Measurements from ENCODE around the gene RAET1L. TPM values are rescaled to one million over a fixed set of nuclear protein-coding genes. Genes with fewer than 3 reads are reported as not detected.
"Not testable (repeated sequence)": the region's sequence is repeated elsewhere in the genome, so short reads cannot be mapped to it uniquely, and the experiment has no call there.

The RAET1L gene
- polyA plus RNA-seq, 4 donors = not detected

- Histone ChIP-seq H3K27me3 (ENCODE audit: control insufficient read depth in 3 of 3, insufficient read depth in 3 of 3, low read length in 3 of 3) (peaks cover 0 to 68% (median 8%) of the 10 kb centered on the region in 3 donors), H3K4me1 (ENCODE audit: control insufficient read depth in 3 of 3, insufficient read depth in 2 of 3, low read depth in 1 of 3, low read length in 2 of 3) (peaks cover 0 to 2% (median 0%) of the 10 kb centered on the region in 3 donors), H3K4me3 (ENCODE audit: low read depth in 1 of 3, low read length in 3 of 3) (peak overlapping the region in 2 of 3 donors; percentile 52), H3K36me3 (ENCODE audit: control insufficient read depth in 3 of 3, insufficient read depth in 2 of 3, low read depth in 1 of 3, low read length in 3 of 3) (no peaks in the 10 kb centered on the region), H3K27ac (ENCODE audit: low read depth in 1 of 3, low read length in 2 of 3) (no peak overlapping the region), H3K9me3 (ENCODE audit: control insufficient read depth in 2 of 2, insufficient read depth in 1 of 2, low read depth in 1 of 2, low read length in 1 of 2) (peaks cover 0 to 4% of the 10 kb centered on the region in 2 donors)
- WGBS, 3 donors = 68 to 77% (median 74%) methylated on average over 14 of the region's 14 CpGs
- no peak for DNase-seq
- no peak for FAIRE-seq
These were observed 19.3 kb downstream of the RAET1L start for GRCh38 chr6:150005761-150006651.

DNA sequence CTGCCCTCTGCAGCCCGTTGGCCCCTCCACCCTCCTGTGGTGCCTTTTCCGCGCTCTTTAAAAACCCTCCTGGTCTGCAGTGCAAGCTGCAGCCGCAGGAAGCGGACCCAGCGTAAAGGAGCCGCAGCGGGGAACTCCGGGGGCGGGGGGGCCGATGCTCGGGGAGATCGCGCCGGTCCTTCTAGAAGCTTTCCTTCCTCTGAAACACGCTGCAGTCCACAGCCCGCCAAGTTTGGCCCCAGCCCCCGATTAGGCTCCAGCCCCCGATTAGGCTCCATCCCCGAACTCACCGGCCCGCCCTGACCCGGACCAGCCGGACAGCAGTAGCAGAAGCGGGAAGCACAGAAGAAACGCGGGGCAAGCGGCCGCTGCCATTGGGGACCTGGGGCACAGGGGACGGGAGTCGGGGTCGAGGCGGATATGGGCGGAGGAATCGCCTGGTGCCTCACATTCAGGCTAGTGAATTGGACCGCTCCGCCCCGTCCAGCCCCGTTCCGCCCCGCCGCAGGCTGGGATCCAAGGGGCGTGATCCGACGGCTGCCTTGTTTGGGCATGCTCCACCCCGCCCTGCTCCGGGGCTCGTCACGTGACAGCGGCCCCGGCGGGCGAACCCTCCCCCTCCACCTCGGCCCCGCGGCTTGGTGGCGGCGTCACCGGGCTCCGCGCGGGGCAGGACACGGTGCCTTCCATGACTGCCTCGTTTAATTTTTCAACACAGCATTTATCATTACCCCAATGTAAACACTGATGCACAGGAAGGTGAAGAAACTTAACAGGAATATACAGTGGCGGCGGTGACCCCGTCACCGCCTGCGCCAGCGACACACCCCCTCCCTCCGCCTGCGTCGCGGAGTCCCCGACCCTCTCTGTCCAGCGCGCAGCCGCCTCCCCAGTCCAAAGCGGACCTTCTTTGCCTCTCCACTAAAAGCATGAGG lies 20.3 kb downstream of the RAET1L start:
- FAIRE-seq = no peak
- peak; percentile 89 to 94 for DNase-seq
- H3K27me3 ChIP-seq (ENCODE audit: control insufficient read depth in 3 of 3, insufficient read depth in 3 of 3, low read length in 3 of 3) = peaks cover 0 to 61% (median 8%) of the 10 kb centered on the region in 3 donors
- peak overlapping the region; percentile 46 to 52 (median 52) for H3K4me3 ChIP-seq (ENCODE audit: low read depth in 1 of 3, low read length in 3 of 3)
- no peaks in the 10 kb centered on the region for H3K36me3 ChIP-seq (ENCODE audit: control insufficient read depth in 3 of 3, insufficient read depth in 2 of 3, low read depth in 1 of 3, low read length in 3 of 3)
- H3K9me3 ChIP-seq (ENCODE audit: control insufficient read depth in 2 of 2, insufficient read depth in 1 of 2, low read depth in 1 of 2, low read length in 1 of 2) = peaks cover 0 to 4% of the 10 kb centered on the region in 2 donors
- WGBS, 3 donors = 0 to 1% (median 1%) methylated on average over 72 to 79 of the region's 79 CpGs
- H3K27ac ChIP-seq (ENCODE audit: low read depth in 1 of 3, low read length in 2 of 3) = no peak overlapping the region
- H3K4me1 ChIP-seq (ENCODE audit: control insufficient read depth in 3 of 3, insufficient read depth in 2 of 3, low read depth in 1 of 3, low read length in 2 of 3) = peaks cover 0 to 2% (median 0%) of the 10 kb centered on the region in 3 donors

DNA sequence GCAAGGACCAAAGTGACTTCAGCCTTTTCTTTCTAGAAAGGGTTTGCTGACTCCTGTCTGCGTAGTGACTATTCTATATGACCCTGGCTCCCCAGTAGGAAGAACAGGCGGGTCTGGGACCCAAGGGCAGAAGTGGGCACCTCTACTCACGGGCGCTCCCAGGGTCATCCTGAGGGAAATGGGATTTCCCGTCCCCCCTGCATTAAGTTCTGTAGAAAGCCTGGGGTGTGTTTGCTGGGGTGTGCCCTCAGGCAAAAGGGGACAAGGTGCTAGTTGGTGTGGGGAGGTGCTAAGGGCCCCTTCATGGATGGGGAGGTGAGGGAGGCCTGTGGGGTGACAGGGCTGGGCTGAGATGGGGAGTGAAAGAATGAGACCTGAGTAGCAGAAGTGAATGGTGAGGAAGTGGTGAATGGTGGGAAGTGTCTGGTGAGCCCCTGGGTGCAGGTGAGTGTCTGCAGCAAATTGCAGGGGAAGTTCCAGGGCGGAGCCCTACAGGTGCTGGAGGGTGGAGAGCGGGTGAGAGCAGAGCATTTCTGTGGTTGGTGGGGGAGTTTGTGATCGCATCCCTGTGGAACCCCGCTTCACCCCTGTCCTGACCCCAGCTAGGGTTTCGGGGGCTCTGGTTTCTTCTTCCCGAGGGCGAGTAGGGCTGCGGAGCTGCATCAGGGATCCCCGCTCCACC lies 21.1 kb downstream of the RAET1L start:
- Histone ChIP-seq H3K27me3 (ENCODE audit: control insufficient read depth in 3 of 3, insufficient read depth in 3 of 3, low read length in 3 of 3) (peaks cover 0 to 57% (median 8%) of the 10 kb centered on the region in 3 donors), H3K9me3 (ENCODE audit: control insufficient read depth in 2 of 2, insufficient read depth in 1 of 2, low read depth in 1 of 2, low read length in 1 of 2) (peaks cover 0 to 4% of the 10 kb centered on the region in 2 donors), H3K4me1 (ENCODE audit: control insufficient read depth in 3 of 3, insufficient read depth in 2 of 3, low read depth in 1 of 3, low read length in 2 of 3) (peaks cover 0 to 2% (median 0%) of the 10 kb centered on the region in 3 donors), H3K4me3 (ENCODE audit: low read depth in 1 of 3, low read length in 3 of 3) (peak overlapping the region; percentile 46 to 52 (median 52)), H3K27ac (ENCODE audit: low read depth in 1 of 3, low read length in 2 of 3) (no peak overlapping the region), H3K36me3 (ENCODE audit: control insufficient read depth in 3 of 3, insufficient read depth in 2 of 3, low read depth in 1 of 3, low read length in 3 of 3) (no peaks in the 10 kb centered on the region)
- FAIRE-seq (no peak), DNase-seq (peak in 1 of 2 donors; percentile 13)
- 35 to 41% (median 36%) methylated on average over 11 to 14 of the region's 14 CpGs for WGBS, 3 donors

GRCh38 chr6:150003599-150003998 lies 21.7 kb downstream of the RAET1L start:
- H3K4me3 ChIP-seq (ENCODE audit: low read depth in 1 of 3, low read length in 3 of 3); H3K4me1 ChIP-seq (ENCODE audit: control insufficient read depth in 3 of 3, insufficient read depth in 2 of 3, low read depth in 1 of 3, low read length in 2 of 3); H3K27ac ChIP-seq (ENCODE audit: low read depth in 1 of 3, low read length in 2 of 3); H3K9me3 ChIP-seq (ENCODE audit: control insufficient read depth in 2 of 2, insufficient read depth in 1 of 2, low read depth in 1 of 2, low read length in 1 of 2); H3K36me3 ChIP-seq (ENCODE audit: control insufficient read depth in 3 of 3, insufficient read depth in 2 of 3, low read depth in 1 of 3, low read length in 3 of 3); FAIRE-seq; DNase-seq: not testable (repeated sequence)
- WGBS, 3 donors = 74 to 87% (median 77%) methylated on average over 3 of the region's 3 CpGs
- peaks cover 0 to 55% (median 7%) of the 10 kb centered on the region in 3 donors for H3K27me3 ChIP-seq (ENCODE audit: control insufficient read depth in 3 of 3, insufficient read depth in 3 of 3, low read length in 3 of 3)

DNA sequence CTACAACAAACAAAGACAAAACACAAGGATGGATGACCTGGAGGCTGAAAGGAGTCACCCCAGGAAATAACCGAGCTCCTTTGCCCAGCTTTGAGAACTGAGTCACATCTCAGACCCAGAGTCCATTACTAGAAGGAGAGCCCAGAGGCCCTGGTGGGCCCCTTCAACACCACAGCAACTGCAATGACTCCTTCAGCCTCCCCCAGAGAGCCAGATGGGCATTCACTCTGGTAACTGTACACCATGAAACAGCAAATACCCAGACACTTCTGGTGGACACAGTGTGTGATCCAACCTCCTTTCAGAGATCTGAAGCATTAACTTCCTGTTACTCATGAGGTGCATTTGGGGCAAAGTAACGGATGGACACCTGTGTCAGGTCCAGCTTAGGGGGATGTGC lies 22.6 kb downstream of the RAET1L start:
- H3K36me3 ChIP-seq (ENCODE audit: control insufficient read depth in 3 of 3, insufficient read depth in 2 of 3, low read depth in 1 of 3, low read length in 3 of 3) = no peaks in the 10 kb centered on the region
- peaks cover 0 to 2% (median 0%) of the 10 kb centered on the region in 3 donors for H3K4me1 ChIP-seq (ENCODE audit: control insufficient read depth in 3 of 3, insufficient read depth in 2 of 3, low read depth in 1 of 3, low read length in 2 of 3)
- no peak overlapping the region for H3K27ac ChIP-seq (ENCODE audit: low read depth in 1 of 3, low read length in 2 of 3)
- FAIRE-seq = no peak
- H3K9me3 ChIP-seq (ENCODE audit: control insufficient read depth in 2 of 2, insufficient read depth in 1 of 2, low read depth in 1 of 2, low read length in 1 of 2) = peaks cover 0 to 4% of the 10 kb centered on the region in 2 donors
- DNase-seq = no peak
- no peak overlapping the region for H3K4me3 ChIP-seq (ENCODE audit: low read depth in 1 of 3, low read length in 3 of 3)
- WGBS, 3 donors = 94 to 100% (median 95%) methylated on average over 2 of the region's 2 CpGs
- H3K27me3 ChIP-seq (ENCODE audit: control insufficient read depth in 3 of 3, insufficient read depth in 3 of 3, low read length in 3 of 3) = peaks cover 0 to 50% (median 5%) of the 10 kb centered on the region in 3 donors

DNA sequence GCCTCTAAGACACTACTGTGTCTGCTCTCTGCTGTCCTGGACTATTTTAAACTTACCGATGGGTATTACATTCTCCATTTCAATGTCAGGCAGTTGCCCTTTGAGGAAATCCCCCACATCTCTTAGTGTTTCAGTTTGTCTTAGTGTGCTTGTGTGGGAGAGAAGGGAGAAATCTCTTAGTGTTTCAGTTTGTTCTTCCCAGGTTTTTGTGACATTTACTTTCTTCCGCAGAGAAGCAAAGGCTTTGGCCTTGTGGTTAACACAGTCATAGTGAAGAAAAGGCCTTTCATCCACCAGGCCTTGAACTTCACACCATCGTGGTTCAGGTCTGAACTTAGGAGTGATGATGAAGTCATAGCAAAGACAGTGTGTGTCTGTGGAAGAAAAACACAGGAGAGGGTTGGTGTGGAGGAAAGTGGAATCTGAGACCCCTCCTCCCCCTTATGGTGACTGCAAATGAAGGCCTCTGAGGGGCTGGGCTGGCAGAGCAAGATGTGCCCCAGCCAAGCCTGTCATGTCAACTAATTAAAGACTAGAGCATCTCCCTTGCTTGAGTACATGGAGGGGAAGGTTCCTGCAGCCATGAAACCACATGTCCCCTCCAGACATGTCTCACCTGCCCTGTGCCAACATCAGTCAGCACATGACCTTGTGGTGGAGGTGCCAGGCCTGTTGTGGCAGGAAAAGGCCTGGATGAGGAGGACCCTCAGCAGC lies 23.9 kb downstream of the RAET1L start:
- DNase-seq = no peak
- Histone ChIP-seq H3K36me3 (ENCODE audit: control insufficient read depth in 3 of 3, insufficient read depth in 2 of 3, low read depth in 1 of 3, low read length in 3 of 3) (no peaks in the 10 kb centered on the region), H3K9me3 (ENCODE audit: control insufficient read depth in 2 of 2, insufficient read depth in 1 of 2, low read depth in 1 of 2, low read length in 1 of 2) (peaks cover 0 to 4% of the 10 kb centered on the region in 2 donors), H3K27me3 (ENCODE audit: control insufficient read depth in 3 of 3, insufficient read depth in 3 of 3, low read length in 3 of 3) (peaks cover 0 to 50% (median 7%) of the 10 kb centered on the region in 3 donors), H3K4me3 (ENCODE audit: low read depth in 1 of 3, low read length in 3 of 3) (no peak overlapping the region), H3K4me1 (ENCODE audit: control insufficient read depth in 3 of 3, insufficient read depth in 2 of 3, low read depth in 1 of 3, low read length in 2 of 3) (peaks cover 0 to 2% (median 0%) of the 10 kb centered on the region in 3 donors), H3K27ac (ENCODE audit: low read depth in 1 of 3, low read length in 2 of 3) (no peak overlapping the region)
- WGBS, 3 donors = 62 to 78% (median 64%) methylated on average over 3 of the region's 3 CpGs
- no peak for FAIRE-seq

GRCh38 chr6:149999636-150000035 lies 25.7 kb downstream of the RAET1L start:
- H3K27me3 ChIP-seq (ENCODE audit: control insufficient read depth in 3 of 3, insufficient read depth in 3 of 3, low read length in 3 of 3) = peaks cover 4 to 52% (median 13%) of the 10 kb centered on the region in 3 donors
- H3K9me3 ChIP-seq (ENCODE audit: control insufficient read depth in 2 of 2, insufficient read depth in 1 of 2, low read depth in 1 of 2, low read length in 1 of 2) = peaks cover 0 to 4% of the 10 kb centered on the region in 2 donors
- FAIRE-seq (no peak), DNase-seq (no peak)
- no peaks in the 10 kb centered on the region for H3K36me3 ChIP-seq (ENCODE audit: control insufficient read depth in 3 of 3, insufficient read depth in 2 of 3, low read depth in 1 of 3, low read length in 3 of 3)
- no peak overlapping the region for H3K27ac ChIP-seq (ENCODE audit: low read depth in 1 of 3, low read length in 2 of 3)
- H3K4me1 ChIP-seq (ENCODE audit: control insufficient read depth in 3 of 3, insufficient read depth in 2 of 3, low read depth in 1 of 3, low read length in 2 of 3) = peaks cover 0 to 2% (median 0%) of the 10 kb centered on the region in 3 donors
- WGBS, 3 donors = 70 to 84% (median 72%) methylated on average over 2 of the region's 2 CpGs
- H3K4me3 ChIP-seq (ENCODE audit: low read depth in 1 of 3, low read length in 3 of 3) = no peak overlapping the region

Measured in small intestine (tissue), 7 donors.